ENCODE data around the gene BIRC7.

DNA sequence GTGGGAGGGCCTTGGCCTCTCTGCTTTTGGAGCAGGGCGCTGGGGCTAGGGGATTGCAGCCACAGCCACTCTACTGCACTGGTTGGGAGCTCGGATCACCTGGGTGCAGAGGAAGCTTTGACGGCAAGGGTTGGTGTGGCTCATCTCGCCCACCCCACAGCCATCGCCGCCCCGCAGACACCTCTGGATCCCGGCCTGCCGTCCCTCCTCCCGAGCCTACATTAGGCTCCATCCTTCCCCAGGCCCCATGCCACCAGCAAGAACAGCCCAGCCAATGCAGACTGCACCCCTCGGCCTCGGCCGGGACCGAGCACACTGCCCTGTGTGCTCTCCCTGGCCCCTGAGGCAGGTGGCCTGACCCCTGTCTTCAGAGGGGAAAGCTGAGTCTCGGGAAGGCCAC lies 24.8 kb downstream of the BIRC7 start:
- no peak for TF ChIP-seq POLR2A (IDR thresholded peaks at IDR 0.05)
- TF ChIP-seq, protein P1, sequence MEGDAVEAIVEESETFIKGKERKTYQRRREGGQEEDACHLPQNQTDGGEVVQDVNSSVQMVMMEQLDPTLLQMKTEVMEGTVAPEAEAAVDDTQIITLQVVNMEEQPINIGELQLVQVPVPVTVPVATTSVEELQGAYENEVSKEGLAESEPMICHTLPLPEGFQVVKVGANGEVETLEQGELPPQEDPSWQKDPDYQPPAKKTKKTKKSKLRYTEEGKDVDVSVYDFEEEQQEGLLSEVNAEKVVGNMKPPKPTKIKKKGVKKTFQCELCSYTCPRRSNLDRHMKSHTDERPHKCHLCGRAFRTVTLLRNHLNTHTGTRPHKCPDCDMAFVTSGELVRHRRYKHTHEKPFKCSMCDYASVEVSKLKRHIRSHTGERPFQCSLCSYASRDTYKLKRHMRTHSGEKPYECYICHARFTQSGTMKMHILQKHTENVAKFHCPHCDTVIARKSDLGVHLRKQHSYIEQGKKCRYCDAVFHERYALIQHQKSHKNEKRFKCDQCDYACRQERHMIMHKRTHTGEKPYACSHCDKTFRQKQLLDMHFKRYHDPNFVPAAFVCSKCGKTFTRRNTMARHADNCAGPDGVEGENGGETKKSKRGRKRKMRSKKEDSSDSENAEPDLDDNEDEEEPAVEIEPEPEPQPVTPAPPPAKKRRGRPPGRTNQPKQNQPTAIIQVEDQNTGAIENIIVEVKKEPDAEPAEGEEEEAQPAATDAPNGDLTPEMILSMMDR (IDR thresholded peaks at IDR 0.05) = no peak

All from right lobe of liver (tissue), 4 donors.